H1 (cell line): ENCODE results near the gene RFX3. TPM values are rescaled to one million over a fixed set of nuclear protein-coding genes. Genes with fewer than 3 reads are reported as not detected.

Experiments
- CTCF ChIA-PET: fragments of 300-600 bp; sonication (Branson Sonifier 250); formaldehyde crosslinking; loops from one replicate; lab custom pipeline; 2021; ENCODE audit not compliant: partially characterized antibody; lab: Charles Lee
- POLR2A ChIA-PET: fragments of 300-600 bp; sonication (Branson Sonifier 250); formaldehyde crosslinking; loops from one replicate; lab custom pipeline; 2021; ENCODE audit warnings: inconsistent platforms; ENCODE audit not compliant: partially characterized antibody; lab: Charles Lee
- DNase-seq, 2 experiments: peaks; one replicate each; pipeline versions ENCODE4 v3.0.0 to v3.0.0-alpha.2; 2010 to 2022; ENCODE audit warnings: low spot score in 2 of 2, low read depth in 1 of 2, mixed read lengths in 1 of 2
- FAIRE-seq: peaks from 2 replicates; lab custom pipeline; 2011; peaks lifted over from hg19 to GRCh38; lab: Jason Lieb, UNC
- H2AFZ ChIP-seq: 2 replicates; pipeline ENCODE4 v1.8.1; 2012; ENCODE audit warnings: low read length, inconsistent platforms
- H2AK5ac ChIP-seq: 2 replicates; pipeline ENCODE4 v1.6.1; 2013; ENCODE audit warnings: low read depth, low read length
- H2BK120ac ChIP-seq: replicated peaks from 2 replicates; pipeline ENCODE3; 2013; ENCODE audit warnings: low read depth, low read length, inconsistent platforms
- H2BK12ac ChIP-seq: 2 replicates; pipeline ENCODE4 v1.6.1; 2013; ENCODE audit warnings: low read depth, low read length
- H2BK15ac ChIP-seq: 2 replicates; pipeline ENCODE4 v1.6.1; 2013; ENCODE audit warnings: low read length
- H2BK20ac ChIP-seq: 2 replicates; pipeline ENCODE4 v1.6.1; 2013; ENCODE audit warnings: low read length
- H2BK5ac ChIP-seq: 2 replicates; pipeline ENCODE4 v1.6.1; 2013; ENCODE audit warnings: low read depth, low read length
- H3K14ac ChIP-seq: 2 replicates; pipeline ENCODE4 v1.6.1; 2013; ENCODE audit warnings: inconsistent platforms; ENCODE audit not compliant: insufficient read length
- H3K18ac ChIP-seq: 2 replicates; pipeline ENCODE4 v1.6.1; 2013; ENCODE audit warnings: low read length; ENCODE audit errors: extremely low read depth
- H3K23ac ChIP-seq: 2 replicates; pipeline ENCODE4 v1.6.1; 2013; ENCODE audit warnings: inconsistent platforms; ENCODE audit not compliant: insufficient read length
- H3K23me2 ChIP-seq: 2 replicates; pipeline ENCODE4 v1.6.1; 2013; ENCODE audit warnings: low read depth, low read length
- H3K27ac ChIP-seq: 2 replicates; pipeline ENCODE4 v1.6.1; 2011; ENCODE audit warnings: low read depth, low read length, inconsistent platforms
- H3K27me3 ChIP-seq, 4 experiments: replicated peaks in 1 of 4; 1 replicate in 1 of 4; 2 replicates in 3 of 4; pipeline versions ENCODE4 v1.6.1 to v1.8.1; 2011 to 2013; ENCODE audit warnings: low read length in 3 of 4, mild to moderate bottlenecking in 3 of 4, inconsistent platforms in 2 of 4, mixed read lengths in 2 of 4, moderate library complexity in 1 of 4; ENCODE audit not compliant: control insufficient read depth in 3 of 4, insufficient read depth in 3 of 4; ENCODE audit errors: extremely low read depth in 1 of 4
- H3K36me3 ChIP-seq, 4 experiments: 2 replicates each; pipeline versions ENCODE4 v1.6.1 to v1.8.1; 2011 to 2013; ENCODE audit warnings: mild to moderate bottlenecking in 4 of 4, low read length in 3 of 4, moderate library complexity in 2 of 4, control low read depth in 1 of 4, inconsistent platforms in 1 of 4; ENCODE audit not compliant: insufficient read depth in 4 of 4, control insufficient read depth in 2 of 4
- H3K4ac ChIP-seq: replicated peaks from 2 replicates; pipeline ENCODE3; 2013; ENCODE audit warnings: low read length, low read depth, mixed read lengths, inconsistent platforms; ENCODE audit not compliant: insufficient read length
- H3K4me1 ChIP-seq, 4 experiments: replicated peaks in 1 of 4; 1 replicate in 1 of 4; 2 replicates in 3 of 4; pipeline versions ENCODE4 v1.6.1 to v1.8.1; 2011 to 2013; ENCODE audit warnings: low read length in 3 of 4, inconsistent platforms in 2 of 4, mixed read lengths in 1 of 4; ENCODE audit not compliant: insufficient read depth in 4 of 4, control insufficient read depth in 3 of 4
- H3K4me2 ChIP-seq, 2 experiments: 2 replicates each; pipeline versions ENCODE4 v1.6.1 to v1.8.1; 2011 to 2013; ENCODE audit warnings: low read depth in 2 of 2, low read length in 2 of 2, control low read depth in 1 of 2, inconsistent platforms in 1 of 2, mild to moderate bottlenecking in 1 of 2; ENCODE audit not compliant: insufficient read depth in 1 of 2
- H3K4me3 ChIP-seq, 4 experiments: fragments of 200-600, 300-600 bp in 1 of 4; sonication (generic), shearing (Covaris generic), sonication (Bioruptor Twin) in 1 of 4; 2 replicates each; pipeline versions ENCODE4 v1.5.1 to v1.8.1; 2011 to 2016; ENCODE audit warnings: low read length in 4 of 4, low read depth in 3 of 4, control low read depth in 2 of 4, inconsistent platforms in 2 of 4, mild to moderate bottlenecking in 2 of 4, mixed read lengths in 1 of 4, moderate library complexity in 1 of 4; ENCODE audit not compliant: insufficient read depth in 2 of 4; ENCODE audit errors: extremely low read depth in 1 of 4
- H3K56ac ChIP-seq: replicated peaks from 2 replicates; pipeline ENCODE3; 2013; ENCODE audit warnings: low read depth, mild to moderate bottlenecking, mixed read lengths, low read length, inconsistent platforms; ENCODE audit not compliant: insufficient read length
- H3K79me1 ChIP-seq: 2 replicates; pipeline ENCODE4 v1.6.1; 2013; ENCODE audit warnings: low read depth, low read length, control low read depth
- H3K79me2 ChIP-seq, 2 experiments: 2 replicates each; pipeline versions ENCODE4 v1.6.1 to v1.8.1; 2012 to 2013; ENCODE audit warnings: low read length in 2 of 2, mild to moderate bottlenecking in 2 of 2, inconsistent platforms in 1 of 2; ENCODE audit not compliant: insufficient read depth in 2 of 2, control insufficient read depth in 1 of 2
- H3K9ac ChIP-seq, 4 experiments: replicated peaks in 1 of 4; 1 replicate in 1 of 4; 2 replicates in 3 of 4; pipeline versions ENCODE4 v1.6.1 to v1.8.1; 2011 to 2013; ENCODE audit warnings: low read depth in 3 of 4, low read length in 3 of 4, control low read depth in 2 of 4, mild to moderate bottlenecking in 2 of 4, moderate library complexity in 2 of 4, inconsistent platforms in 1 of 4; ENCODE audit errors: extremely low read depth in 1 of 4
- H3K9me3 ChIP-seq, 2 experiments: 2 replicates each; pipeline versions ENCODE4 v1.6.1 to v1.8.1; 2012 to 2013; ENCODE audit warnings: mild to moderate bottlenecking in 2 of 2, moderate library complexity in 2 of 2, control low read depth in 1 of 2, inconsistent platforms in 1 of 2, low read depth in 1 of 2, low read length in 1 of 2, mixed read lengths in 1 of 2; ENCODE audit not compliant: insufficient read depth in 2 of 2
- H4K20me1 ChIP-seq, 2 experiments: replicated peaks in 1 of 2; 2 replicates each; pipeline versions ENCODE3 to v1.8.1; 2011 to 2013; ENCODE audit warnings: inconsistent platforms in 2 of 2, low read length in 2 of 2, mild to moderate bottlenecking in 1 of 2; ENCODE audit not compliant: insufficient read depth in 2 of 2, control insufficient read depth in 1 of 2
- H4K5ac ChIP-seq: 2 replicates; pipeline ENCODE4 v1.6.1; 2013; ENCODE audit warnings: low read length, low read depth, mixed read lengths, inconsistent platforms; ENCODE audit not compliant: insufficient read length
- H4K8ac ChIP-seq: 2 replicates; pipeline ENCODE4 v1.8.0; 2013; ENCODE audit warnings: mild to moderate bottlenecking, moderate library complexity, low read length, inconsistent platforms; ENCODE audit not compliant: insufficient read depth; ENCODE audit errors: extremely low read depth
- H4K91ac ChIP-seq: replicated peaks from 2 replicates; pipeline ENCODE3; 2013; ENCODE audit warnings: low read length, mixed read lengths, inconsistent platforms; ENCODE audit not compliant: insufficient read length
- CHD2 ChIP-seq: IDR thresholded peaks from 2 replicates; pipeline ENCODE4 v1.6.1; 2012; ENCODE audit warnings: low read length, improper control_type of control experiment
- HDAC2 ChIP-seq, 2 experiments: fragments of 300-600 bp in 1 of 2; sonication (generic) in 1 of 2; IDR thresholded peaks; 2 replicates each; pipeline ENCODE4 v1.6.1; 2011 to 2012; ENCODE audit warnings: low read depth in 2 of 2, low read length in 2 of 2, mild to moderate bottlenecking in 2 of 2, moderate library complexity in 2 of 2, borderline replicate concordance in 1 of 2, inconsistent platforms in 1 of 2
- JUN ChIP-seq: IDR thresholded peaks from 2 replicates; pipeline ENCODE4 v1.6.1; 2011; ENCODE audit warnings: low read depth, mild to moderate bottlenecking, improper control_type of control experiment, low read length
- MAFK ChIP-seq: IDR thresholded peaks from 2 replicates; pipeline ENCODE4 v1.6.1; 2012; ENCODE audit warnings: low read depth, mild to moderate bottlenecking, improper control_type of control experiment, low read length
- NRF1 ChIP-seq: IDR thresholded peaks from 2 replicates; pipeline ENCODE4 v1.6.1; 2011; ENCODE audit warnings: mild to moderate bottlenecking, low read depth, low read length, improper control_type of control experiment
- RFX5 ChIP-seq: IDR thresholded peaks from 2 replicates; pipeline ENCODE4 v1.6.1; 2011; ENCODE audit warnings: low read depth, low read length, improper control_type of control experiment, borderline replicate concordance
- RNF2 ChIP-seq: fragments of 200-900, 300-1000 bp; sonication (generic); IDR thresholded peaks from 2 replicates; pipeline ENCODE4 v1.7.1; 2016; ENCODE audit warnings: borderline replicate concordance, low read depth, mild to moderate bottlenecking, antibody characterized with exemption, low read length; ENCODE audit not compliant: poor library complexity, severe bottlenecking; ENCODE audit errors: missing control alignments
- WGBS, 2 experiments: shearing (Covaris generic) in 1 of 2; methylation state at CpG; one replicate each; pipeline versions ENCODE4 v1.1.6 to v1.1.7; 2013 to 2015; ENCODE audit warnings: low lambda C conversion rate in 2 of 2, mixed read lengths in 2 of 2, inconsistent platforms in 1 of 2, low coverage in 1 of 2, missing lambda C conversion rate in 1 of 2; ENCODE audit not compliant: insufficient replicate concordance in 2 of 2, insufficient coverage in 1 of 2, insufficient read length in 1 of 2; ENCODE audit errors: extremely low coverage in 1 of 2, missing lambda C conversion rate in 1 of 2; 5-methylcytosine and 5-hydroxymethylcytosine counted together
- polyA plus RNA-seq, 7 experiments: library from polyadenylated mRNA; depleted of rRNA in 3 of 7; stranded (reverse) in 5 of 7; unstranded in 2 of 7; fragments of >200 nt in 5 of 7; fragments of 200-250 nt in 2 of 7; gene quantifications; 1 replicate in 5 of 7; 2 replicates in 1 of 7; 4 replicates in 1 of 7; pipeline versions ENCODE4 v1.2.1 to v1.2.3, GENCODE V29; 2011 to 2013; ENCODE audit warnings: missing spikeins in 2 of 7, mixed read lengths in 2 of 7
- total RNA-seq: library from RNA; stranded (reverse); fragmentation: NEBNext Ultra II Directional; extraction: Animal tissue kit (Norgen Biotek cat#: 25700); gene quantifications from 2 replicates; pipeline ENCODE4 v1.2.1, GENCODE V29; 2021

The RFX3 gene
- total and polyA plus RNA-seq, 2 of the 8 experiments (the other 6 are each of a cell fraction or from before 2014, with no cell fraction given), result 4.9 to 22.6 TPM

DNA sequence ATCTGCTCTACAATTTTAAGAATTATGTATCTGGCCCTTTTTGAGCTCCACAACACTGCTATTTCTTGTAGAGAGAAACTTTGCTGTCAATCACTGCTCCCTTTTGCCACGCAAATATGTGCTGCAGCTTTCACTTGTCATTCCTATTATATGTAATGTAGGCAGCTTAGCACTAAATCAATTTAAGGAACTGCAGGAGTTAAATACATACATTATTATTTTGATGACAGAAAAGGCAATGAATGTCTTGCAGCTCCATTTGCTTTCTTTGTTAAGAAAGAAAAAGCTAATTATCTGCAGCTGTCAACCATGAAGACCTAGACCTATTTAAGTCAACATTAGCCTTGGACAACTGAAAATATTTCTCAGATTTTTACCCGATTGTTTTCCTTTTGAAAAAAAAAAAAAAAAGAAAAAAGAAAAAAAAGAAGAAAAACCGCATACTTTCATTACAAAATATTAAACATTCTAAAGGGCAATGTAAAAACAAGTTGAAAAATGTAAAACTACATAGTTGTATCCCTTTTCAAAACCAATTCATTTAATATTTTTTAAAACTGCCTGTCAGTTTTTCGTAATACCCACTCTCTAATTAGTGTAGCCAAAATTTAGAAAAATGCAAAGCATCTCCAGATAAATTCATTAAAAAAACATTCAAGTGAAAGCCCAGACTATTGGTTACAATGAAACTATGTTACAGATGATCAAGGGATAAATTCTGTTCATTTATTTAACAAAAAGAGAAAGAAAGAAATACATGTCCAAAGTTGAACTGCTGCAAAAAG is 57.2 kb downstream of the RFX3 start:
- H3K9me3 ChIP-seq, result no peaks in the 10 kb centered on the region
- 64% methylated on average over 4 of the region's 4 CpGs; no CpG with 5 or more reads in 1 of the 2 experiments for WGBS, 2 experiments
- H3K4me3 ChIP-seq, result no peak overlapping the region
- no peak overlapping the region for H3K27ac ChIP-seq
- H3K79me1 ChIP-seq, result no peaks in the 10 kb centered on the region
- no peak overlapping the region for H4K8ac ChIP-seq
- no peak overlapping the region for H2BK12ac ChIP-seq
- H4K91ac ChIP-seq, result no peak overlapping the region
- ChIA-PET CTCF (interaction anchor here (1.0 to 2.0 kb wide), 11 partner anchors 10 to 579 kb away, joined by 3 to 10 read pairs (median 4); no protein-coding TSS in a partner anchor), POLR2A (interaction anchor here (0.8 kb wide), 1 partner anchor 58 kb away, joined by 4 read pairs; no protein-coding TSS in a partner anchor)
- no peaks in the 10 kb centered on the region for H3K36me3 ChIP-seq
- H3K56ac ChIP-seq, result no peak overlapping the region
- FAIRE-seq, result no peak
- peaks cover 0 to 45% of the 10 kb centered on the region in 2 experiments; a peak in 2 of 4 replicates for H3K79me2 ChIP-seq
- no peak overlapping the region for H3K23ac ChIP-seq
- H4K5ac ChIP-seq, result no peak overlapping the region
- H2BK20ac ChIP-seq, result no peak overlapping the region
- H3K9ac ChIP-seq, result no peak overlapping the region
- H2BK5ac ChIP-seq, result no peak overlapping the region
- H3K23me2 ChIP-seq, result no peaks in the 10 kb centered on the region
- no peak overlapping the region for H3K14ac ChIP-seq
- H2AK5ac ChIP-seq, result no peak overlapping the region
- H4K20me1 ChIP-seq, result no peaks in the 10 kb centered on the region
- H3K27me3 ChIP-seq, result no peaks in the 10 kb centered on the region
- H3K18ac ChIP-seq, result no peak overlapping the region
- peak overlapping the region in 1 of 2 experiments; percentile 22; a peak in 1 of 4 replicates for H3K4me2 ChIP-seq
- peaks cover 0 to 6% (median 1%) of the 10 kb centered on the region in 4 experiments; a peak in 4 of 7 replicates for H3K4me1 ChIP-seq
- no peak overlapping the region for H3K4ac ChIP-seq
- TF ChIP-seq MAFK (no peak), JUN (no peak), CHD2 (no peak), NRF1 (no peak), RNF2 (no peak), HDAC2 (IDR thresholded peaks at IDR 0.05; ENCODE audit: borderline replicate concordance in 1 of 2, low read depth in 2 of 2, low read length in 2 of 2) (no peak), RFX5 (no peak)
- H2BK120ac ChIP-seq, result no peak overlapping the region
- DNase-seq, result no peak
- H2AFZ ChIP-seq, result no peak overlapping the region
- H2BK15ac ChIP-seq, result no peak overlapping the region
